AG09309 (cell line): Measurements from ENCODE around the gene HCAR3.

ENCODE experiments used
- DNase-seq: peaks from one replicate; pipeline ENCODE4 v3.0.0-alpha.2; 2010; ENCODE audit warnings: low read depth
- H3K4me3 ChIP-seq: 2 replicates; pipeline ENCODE4 v1.5.1; 2011; ENCODE audit warnings: mild to moderate bottlenecking, low read depth, low read length, moderate library complexity; ENCODE audit not compliant: control insufficient read depth
- TF ChIP-seq, protein P1 (sequence below): IDR thresholded peaks from 2 replicates; pipeline ENCODE4 v1.5.1; 2011; ENCODE audit warnings: mild to moderate bottlenecking, low read depth, low read length, inconsistent platforms; ENCODE audit not compliant: insufficient read depth, control insufficient read depth; ENCODE audit errors: missing control alignments

Gene HCAR3

DNA sequence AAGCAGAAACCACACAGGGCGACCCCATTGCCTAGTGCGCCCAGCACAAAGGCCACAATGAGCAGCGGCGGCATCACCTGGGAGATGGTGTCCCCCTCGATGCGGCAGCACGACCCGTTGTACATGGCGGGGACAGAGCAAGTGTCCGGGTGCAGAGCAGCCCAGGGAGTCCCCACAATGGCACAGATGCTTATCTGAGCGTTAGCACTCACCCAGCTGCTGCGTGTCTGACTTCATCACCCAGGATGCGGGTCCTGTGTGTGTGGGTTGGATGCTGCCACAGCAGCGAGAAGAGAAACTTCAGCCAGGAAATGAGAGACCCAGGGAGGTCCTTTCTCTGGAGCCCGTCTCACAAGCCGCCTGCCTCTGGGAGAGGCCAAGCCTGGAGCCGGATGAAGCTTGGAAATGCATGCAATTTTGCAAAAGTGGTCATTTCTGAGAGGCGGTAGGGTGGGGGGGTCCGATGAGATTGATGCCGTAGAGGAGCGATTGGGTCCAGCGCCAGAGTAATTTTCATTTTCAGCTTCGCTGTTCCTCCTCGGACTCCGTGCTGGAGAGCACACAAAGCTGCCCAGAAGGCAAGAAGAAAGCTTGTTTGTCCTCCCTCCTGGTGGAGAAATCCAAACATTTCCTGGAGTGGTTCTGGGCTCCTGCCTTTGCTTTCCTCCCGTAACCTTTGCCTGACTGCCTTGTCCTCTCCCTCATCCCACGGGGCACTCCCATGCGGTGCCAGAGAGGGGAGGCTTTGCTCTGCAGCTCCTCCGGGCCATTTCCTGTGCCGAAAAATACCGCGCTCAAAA, 13.8 kb upstream of the HCAR3 start, which contains the start of gene HCAR1:
HCAR1 (minus strand) TSS at position 630 of the 800 bp plus-strand sequence; CDS start at position 125, 505 bp downstream.
- no peak for DNase-seq
- TF ChIP-seq, protein P1, sequence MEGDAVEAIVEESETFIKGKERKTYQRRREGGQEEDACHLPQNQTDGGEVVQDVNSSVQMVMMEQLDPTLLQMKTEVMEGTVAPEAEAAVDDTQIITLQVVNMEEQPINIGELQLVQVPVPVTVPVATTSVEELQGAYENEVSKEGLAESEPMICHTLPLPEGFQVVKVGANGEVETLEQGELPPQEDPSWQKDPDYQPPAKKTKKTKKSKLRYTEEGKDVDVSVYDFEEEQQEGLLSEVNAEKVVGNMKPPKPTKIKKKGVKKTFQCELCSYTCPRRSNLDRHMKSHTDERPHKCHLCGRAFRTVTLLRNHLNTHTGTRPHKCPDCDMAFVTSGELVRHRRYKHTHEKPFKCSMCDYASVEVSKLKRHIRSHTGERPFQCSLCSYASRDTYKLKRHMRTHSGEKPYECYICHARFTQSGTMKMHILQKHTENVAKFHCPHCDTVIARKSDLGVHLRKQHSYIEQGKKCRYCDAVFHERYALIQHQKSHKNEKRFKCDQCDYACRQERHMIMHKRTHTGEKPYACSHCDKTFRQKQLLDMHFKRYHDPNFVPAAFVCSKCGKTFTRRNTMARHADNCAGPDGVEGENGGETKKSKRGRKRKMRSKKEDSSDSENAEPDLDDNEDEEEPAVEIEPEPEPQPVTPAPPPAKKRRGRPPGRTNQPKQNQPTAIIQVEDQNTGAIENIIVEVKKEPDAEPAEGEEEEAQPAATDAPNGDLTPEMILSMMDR = no peak
- H3K4me3 ChIP-seq = no peak within 1 kb of the TSS

DNA sequence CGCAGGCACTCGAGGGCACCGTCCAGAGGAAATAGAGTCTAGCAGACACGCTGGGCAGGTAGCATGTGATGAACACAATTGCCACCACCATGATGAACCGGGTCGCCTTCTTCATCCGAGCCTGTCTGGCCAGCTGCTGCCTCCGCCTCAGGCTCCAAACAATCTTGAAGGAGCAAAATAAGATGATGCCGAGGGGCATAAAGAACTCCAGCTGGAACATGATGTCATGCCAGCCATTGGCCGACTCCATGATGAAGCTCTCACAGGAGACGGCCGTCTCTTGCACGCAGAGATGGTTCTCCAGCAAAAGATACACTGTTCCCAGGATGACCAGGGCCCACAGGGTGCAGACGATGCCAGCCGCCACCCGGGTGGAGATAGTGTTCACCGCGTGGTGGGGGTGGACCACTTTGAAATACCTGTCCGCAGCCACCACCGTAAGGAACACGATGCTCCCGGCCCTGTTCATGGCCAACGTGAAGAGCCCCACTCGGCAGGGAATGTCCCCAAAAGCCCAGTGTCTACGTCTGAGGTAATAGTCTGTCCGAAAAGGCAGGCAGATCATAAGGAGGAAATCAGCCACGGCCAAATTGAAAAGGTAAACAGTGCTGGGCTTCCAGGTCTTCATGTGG, 13.1 kb upstream of the HCAR3 start:
- DNase-seq = no peak
- no peak overlapping the region for H3K4me3 ChIP-seq
- TF ChIP-seq, protein P1 = no peak

DNA sequence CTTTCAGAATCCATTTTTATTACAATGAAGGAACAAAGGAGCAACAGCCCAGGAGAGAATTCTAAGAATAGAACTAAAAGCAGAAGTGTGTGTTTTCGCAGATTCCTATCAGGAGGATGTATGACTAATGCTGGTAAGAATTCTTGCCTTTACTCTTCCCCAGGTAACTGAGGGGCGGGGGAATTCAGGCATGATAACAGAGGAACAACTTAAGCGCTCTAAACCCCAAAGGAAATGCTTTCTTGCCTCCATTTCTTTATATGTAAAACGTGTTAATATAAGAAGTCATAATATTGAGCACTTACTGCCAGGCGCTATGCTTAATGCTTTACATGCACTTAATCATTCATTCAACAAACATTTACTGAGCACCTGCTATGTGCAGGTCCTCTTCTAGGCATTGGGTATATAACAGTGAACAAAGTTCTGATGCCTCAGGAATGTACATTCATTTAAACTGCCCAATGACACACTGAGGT, 9.5 kb upstream of the HCAR3 start:
- H3K4me3 ChIP-seq = no peak overlapping the region
- TF ChIP-seq, protein P1 = no peak
- DNase-seq = no peak

DNA sequence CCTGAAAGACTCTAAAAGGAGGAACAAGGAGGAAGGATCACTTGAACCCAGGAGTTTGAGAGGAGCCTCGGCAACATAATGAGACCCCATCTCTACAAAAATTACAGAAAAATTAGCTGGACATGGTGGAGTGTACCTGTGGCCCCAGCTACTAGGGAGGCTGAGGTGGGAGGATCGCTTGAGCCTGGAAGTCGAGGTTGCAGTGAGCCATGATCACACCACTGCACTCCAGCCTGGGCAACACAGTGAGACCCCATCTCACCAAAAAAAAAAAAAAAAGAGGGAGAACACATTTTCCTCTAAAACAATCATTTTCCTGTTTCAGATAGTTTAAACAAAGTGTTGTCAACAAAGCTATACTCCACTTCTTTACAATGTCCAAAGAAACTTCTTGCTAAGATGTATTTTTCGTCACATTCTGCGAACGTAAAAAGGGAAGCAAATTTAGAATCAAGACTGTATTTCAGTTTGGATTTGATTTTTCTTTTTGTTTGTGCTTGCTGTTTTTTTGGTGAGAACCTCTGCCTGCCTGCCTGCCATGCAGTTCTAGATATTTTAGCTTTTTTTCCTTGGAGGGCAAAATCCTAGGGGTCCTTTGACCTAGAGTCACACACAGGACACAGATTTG, 9.0 kb upstream of the HCAR3 start:
- no peak for DNase-seq
- no peak overlapping the region for H3K4me3 ChIP-seq
- TF ChIP-seq, protein P1 = no peak

DNA sequence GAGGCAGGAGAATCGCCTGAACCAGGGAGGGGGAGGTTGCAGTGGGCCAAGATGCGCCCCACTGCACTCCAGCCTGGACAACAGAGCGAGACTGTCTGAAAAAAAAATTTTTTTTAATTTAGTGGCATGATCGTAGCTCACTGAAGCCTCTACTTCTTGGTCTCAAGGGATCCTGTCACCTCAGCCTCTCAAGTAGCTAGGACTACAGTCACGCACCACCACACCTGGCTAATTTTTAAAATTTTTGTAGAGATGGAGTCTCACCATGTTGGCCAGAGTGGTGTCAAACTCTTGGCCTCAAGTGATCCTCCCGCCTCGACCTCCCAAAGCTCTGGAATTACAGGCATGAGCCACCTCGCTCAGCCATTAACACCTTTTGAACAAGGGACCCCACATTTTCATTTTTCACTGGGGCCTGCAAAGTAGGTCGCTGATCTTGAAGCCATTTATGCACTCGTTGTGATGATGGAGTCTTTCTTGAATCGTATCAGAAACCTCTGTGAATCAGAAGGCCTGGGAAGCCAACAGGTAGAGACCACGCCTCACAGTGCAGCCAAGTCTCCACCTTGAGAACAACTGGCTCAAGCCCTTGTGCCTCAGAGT, 8.1 kb upstream of the HCAR3 start:
- DNase-seq = no peak
- TF ChIP-seq, protein P1 = no peak
- H3K4me3 ChIP-seq = no peak overlapping the region

DNA sequence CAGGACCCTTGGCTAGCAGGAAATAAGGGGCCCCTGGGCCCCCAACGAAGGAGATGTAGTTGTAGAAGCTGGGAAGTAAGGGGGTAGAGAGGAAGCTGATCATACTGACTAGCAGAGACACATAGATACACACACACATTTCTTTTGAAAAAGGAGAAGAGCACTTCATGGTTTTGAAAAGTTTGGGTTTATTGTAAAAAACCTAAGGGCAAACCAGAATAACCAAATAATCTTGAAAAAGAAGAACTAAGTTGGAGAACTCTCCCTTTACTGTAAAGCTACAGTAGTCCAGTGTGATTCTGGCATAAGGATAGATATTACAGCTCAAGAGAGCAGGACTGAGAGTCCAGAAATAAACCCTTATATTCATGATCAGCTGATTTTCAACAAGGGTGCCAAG, 5.8 kb upstream of the HCAR3 start:
- TF ChIP-seq, protein P1 = no peak
- DNase-seq = no peak
- H3K4me3 ChIP-seq = no peak overlapping the region
